ENCODE data around the gene RAB30. TPM values are rescaled to one million over a fixed set of nuclear protein-coding genes. Genes with fewer than 3 reads are reported as not detected.
A peak's percentile ranks its signal among the peaks of the same experiment; 100 is the strongest.

Gene RAB30
- total RNA-seq, 6 experiments from 2014 or later: 17.6 to 22.2 (median 19.4) TPM

DNA sequence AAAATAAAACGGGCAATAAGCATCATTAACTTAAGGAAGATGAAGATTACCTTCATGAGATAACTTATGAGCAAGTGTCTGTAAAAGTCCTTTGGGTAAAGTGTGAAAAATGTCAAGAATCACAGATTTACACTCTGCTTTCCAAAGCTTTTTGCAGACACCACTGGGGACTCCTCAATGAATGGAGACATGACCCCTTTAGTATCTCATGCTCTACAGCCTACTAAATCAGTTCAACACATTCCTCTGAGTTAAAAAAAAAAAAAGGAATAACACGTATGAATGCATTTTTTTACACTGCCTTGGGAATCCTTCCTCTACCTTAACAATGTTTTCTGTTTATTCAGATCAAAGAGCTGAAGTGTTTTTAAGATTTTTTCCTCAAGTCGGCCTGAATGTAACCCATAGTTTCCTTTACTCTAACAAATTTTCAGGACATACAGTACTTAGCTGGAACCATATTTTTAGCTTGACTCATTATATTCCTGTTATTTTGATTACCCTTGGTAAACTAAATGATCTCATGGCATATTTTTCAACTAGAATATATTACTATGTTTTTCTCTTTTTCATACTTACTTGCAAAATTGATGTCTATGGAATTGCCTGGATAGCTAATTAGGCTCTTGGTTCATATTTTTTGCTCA, 25.9 kb upstream of the RAB30 start:
- Mint-ChIP-seq H3K9me3 (no peaks in the 10 kb centered on the region), H3K36me3 (ENCODE audit: low read depth) (no peaks in the 10 kb centered on the region), H3K27me3 (ENCODE audit: insufficient read depth) (peaks cover 9% of the 10 kb centered on the region), H3K27ac (no peak overlapping the region), H3K4me3 (no peak overlapping the region), H3K4me1 (ENCODE audit: low read depth) (peaks cover 20% of the 10 kb centered on the region)
- TF ChIP-seq, protein P1, sequence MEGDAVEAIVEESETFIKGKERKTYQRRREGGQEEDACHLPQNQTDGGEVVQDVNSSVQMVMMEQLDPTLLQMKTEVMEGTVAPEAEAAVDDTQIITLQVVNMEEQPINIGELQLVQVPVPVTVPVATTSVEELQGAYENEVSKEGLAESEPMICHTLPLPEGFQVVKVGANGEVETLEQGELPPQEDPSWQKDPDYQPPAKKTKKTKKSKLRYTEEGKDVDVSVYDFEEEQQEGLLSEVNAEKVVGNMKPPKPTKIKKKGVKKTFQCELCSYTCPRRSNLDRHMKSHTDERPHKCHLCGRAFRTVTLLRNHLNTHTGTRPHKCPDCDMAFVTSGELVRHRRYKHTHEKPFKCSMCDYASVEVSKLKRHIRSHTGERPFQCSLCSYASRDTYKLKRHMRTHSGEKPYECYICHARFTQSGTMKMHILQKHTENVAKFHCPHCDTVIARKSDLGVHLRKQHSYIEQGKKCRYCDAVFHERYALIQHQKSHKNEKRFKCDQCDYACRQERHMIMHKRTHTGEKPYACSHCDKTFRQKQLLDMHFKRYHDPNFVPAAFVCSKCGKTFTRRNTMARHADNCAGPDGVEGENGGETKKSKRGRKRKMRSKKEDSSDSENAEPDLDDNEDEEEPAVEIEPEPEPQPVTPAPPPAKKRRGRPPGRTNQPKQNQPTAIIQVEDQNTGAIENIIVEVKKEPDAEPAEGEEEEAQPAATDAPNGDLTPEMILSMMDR (IDR thresholded peaks at IDR 0.05): no peak
- DNase-seq: no peak

DNA sequence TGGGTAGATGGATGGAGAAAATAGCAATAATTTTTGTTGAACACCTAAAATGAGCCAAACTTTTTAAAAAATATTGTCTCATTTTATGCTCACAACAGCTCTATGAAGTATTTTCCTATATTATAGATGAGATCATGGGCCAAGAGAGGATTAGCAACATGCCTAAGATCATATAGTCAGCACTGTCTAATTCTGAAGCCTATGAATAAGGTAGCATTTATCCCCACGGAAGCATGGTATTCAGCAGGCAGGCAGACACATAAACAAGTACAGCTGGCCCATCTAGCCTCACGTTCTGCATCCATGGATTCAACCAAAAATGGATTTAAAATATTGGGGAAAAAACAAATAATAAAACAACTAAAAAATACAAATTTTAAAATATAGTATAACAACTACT, 21.9 kb upstream of the RAB30 start:
- H3K36me3 Mint-ChIP-seq (ENCODE audit: low read depth): no peaks in the 10 kb centered on the region
- H3K4me1 Mint-ChIP-seq (ENCODE audit: low read depth): peaks cover 24% of the 10 kb centered on the region
- H3K27ac Mint-ChIP-seq: no peak overlapping the region
- no peak overlapping the region for H3K4me3 Mint-ChIP-seq
- DNase-seq: no peak
- TF ChIP-seq, protein P1 (IDR thresholded peaks at IDR 0.05): no peak
- no peaks in the 10 kb centered on the region for H3K9me3 Mint-ChIP-seq
- no peaks in the 10 kb centered on the region; the same call in 1 of the 2 replicates for H3K27me3 Mint-ChIP-seq (ENCODE audit: insufficient read depth)

DNA sequence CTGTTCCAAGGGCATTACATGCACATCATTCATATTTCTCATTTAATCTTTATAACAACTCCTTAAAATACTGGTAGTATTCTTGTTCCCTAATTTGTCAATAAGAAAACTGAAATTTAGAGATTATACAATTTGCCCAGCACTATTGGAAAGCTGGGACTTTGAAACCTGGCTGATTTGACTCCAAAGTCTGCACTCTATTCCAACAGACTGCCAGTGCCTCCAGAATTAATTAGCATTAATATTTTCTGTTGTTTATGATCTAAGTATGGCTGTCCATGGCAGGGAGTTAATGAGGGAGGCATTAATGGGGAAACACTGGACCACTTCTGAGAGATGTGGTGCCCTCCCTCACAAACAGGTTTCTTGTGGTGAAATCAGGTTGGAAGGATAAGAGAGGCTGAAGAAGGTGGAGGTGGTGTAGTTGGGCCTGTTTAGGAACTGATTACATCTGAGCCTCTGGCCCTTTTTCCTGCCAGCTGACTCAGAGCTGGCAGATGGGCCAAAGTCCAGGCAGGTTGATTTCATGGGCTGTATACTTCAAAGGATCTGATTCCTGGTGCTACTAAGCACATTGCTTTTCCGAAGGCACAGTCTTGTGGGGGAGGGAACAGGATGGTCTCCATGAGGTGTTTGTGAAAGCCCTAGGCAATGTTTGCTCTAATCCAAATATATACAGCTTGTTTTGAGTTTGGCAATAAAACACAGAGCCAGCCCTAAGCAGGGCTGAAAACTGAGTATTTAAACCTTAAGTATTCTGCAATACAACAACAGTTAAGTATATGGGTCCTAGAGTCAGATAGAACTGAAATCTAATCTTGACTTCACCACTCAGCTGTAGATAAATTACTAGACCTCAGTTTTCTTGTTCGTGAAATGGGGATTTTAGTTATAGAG, 21.0 kb upstream of the RAB30 start:
- H3K27ac Mint-ChIP-seq: no peak overlapping the region
- no peak overlapping the region for H3K4me3 Mint-ChIP-seq
- H3K4me1 Mint-ChIP-seq (ENCODE audit: low read depth): peaks cover 22% of the 10 kb centered on the region
- no peaks in the 10 kb centered on the region for H3K27me3 Mint-ChIP-seq (ENCODE audit: insufficient read depth)
- no peak for DNase-seq
- H3K36me3 Mint-ChIP-seq (ENCODE audit: low read depth): no peaks in the 10 kb centered on the region
- TF ChIP-seq, protein P1 (IDR thresholded peaks at IDR 0.05): no peak
- H3K9me3 Mint-ChIP-seq: no peaks in the 10 kb centered on the region

DNA sequence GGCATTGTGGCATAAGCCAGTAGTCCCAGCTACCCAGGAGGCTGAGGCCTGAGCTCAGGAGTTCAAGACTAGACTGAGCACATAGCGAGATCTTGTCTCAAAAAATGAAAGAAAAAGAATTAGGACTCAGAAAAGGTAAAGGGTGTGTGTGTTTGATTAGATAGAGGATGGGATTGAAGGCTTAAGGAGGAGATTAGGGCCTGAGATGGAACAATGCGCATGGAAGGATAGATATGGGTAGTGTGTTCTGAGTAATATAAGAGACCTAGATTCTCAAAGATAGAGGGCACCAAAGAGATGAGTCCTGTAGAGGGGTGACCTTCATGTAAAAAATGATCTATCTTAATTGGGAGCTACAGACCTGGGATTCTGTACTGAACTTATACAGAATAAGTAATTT, 17.3 kb upstream of the RAB30 start:
- H3K27me3 Mint-ChIP-seq (ENCODE audit: insufficient read depth): 0 out of 2 replicates have a peak, but pooled peaks cover 2% of the 10 kb centered on the region
- peaks cover 15% of the 10 kb centered on the region for H3K4me1 Mint-ChIP-seq (ENCODE audit: low read depth)
- H3K4me3 Mint-ChIP-seq: no peak overlapping the region

DNA sequence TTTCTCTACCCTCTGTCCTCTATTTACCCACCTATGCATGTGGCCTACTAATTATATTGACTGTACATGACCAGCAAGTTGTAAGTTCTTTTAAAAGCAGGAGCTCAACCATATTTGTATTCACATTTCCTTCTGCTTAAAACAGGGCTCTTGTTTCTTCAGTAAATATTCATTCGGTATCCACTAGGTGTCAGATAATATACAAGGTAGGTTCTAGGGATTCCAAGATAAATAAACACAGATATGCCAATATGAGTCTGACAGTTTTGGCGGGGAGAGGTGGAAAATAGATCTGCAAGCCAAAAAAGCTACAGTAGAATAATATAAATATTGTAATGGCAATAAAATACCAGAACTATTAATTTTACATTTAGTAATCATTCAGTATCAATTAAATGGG, 15.3 kb upstream of the RAB30 start:
- no peak overlapping the region for H3K4me3 Mint-ChIP-seq
- no peaks in the 10 kb centered on the region for H3K36me3 Mint-ChIP-seq (ENCODE audit: low read depth)
- no peaks in the 10 kb centered on the region; the same call in 1 of the 2 replicates for H3K4me1 Mint-ChIP-seq (ENCODE audit: low read depth)
- H3K27me3 Mint-ChIP-seq (ENCODE audit: insufficient read depth): 0 out of 2 replicates have a peak, but pooled peaks cover 2% of the 10 kb centered on the region
- no peaks in the 10 kb centered on the region for H3K9me3 Mint-ChIP-seq
- DNase-seq: no peak
- no peak overlapping the region for H3K27ac Mint-ChIP-seq
- TF ChIP-seq, protein P1 (IDR thresholded peaks at IDR 0.05): peak; percentile 51

More for the DNA sequence above, 17.3 kb upstream of the RAB30 start:
- Mint-ChIP-seq H3K27ac (no peak overlapping the region), H3K9me3 (no peaks in the 10 kb centered on the region), H3K36me3 (ENCODE audit: low read depth) (no peaks in the 10 kb centered on the region)
- TF ChIP-seq, protein P1 (IDR thresholded peaks at IDR 0.05): peak; percentile 43
- DNase-seq: no peak
